ENCODE results near the gene MT2A.
A peak's percentile ranks its signal among the peaks of the same experiment; 100 is the strongest.
"Not testable (repeated sequence)": the region's sequence is repeated elsewhere in the genome, so short reads cannot be mapped to it uniquely, and the experiment has no call there.

MT2A gene

DNA sequence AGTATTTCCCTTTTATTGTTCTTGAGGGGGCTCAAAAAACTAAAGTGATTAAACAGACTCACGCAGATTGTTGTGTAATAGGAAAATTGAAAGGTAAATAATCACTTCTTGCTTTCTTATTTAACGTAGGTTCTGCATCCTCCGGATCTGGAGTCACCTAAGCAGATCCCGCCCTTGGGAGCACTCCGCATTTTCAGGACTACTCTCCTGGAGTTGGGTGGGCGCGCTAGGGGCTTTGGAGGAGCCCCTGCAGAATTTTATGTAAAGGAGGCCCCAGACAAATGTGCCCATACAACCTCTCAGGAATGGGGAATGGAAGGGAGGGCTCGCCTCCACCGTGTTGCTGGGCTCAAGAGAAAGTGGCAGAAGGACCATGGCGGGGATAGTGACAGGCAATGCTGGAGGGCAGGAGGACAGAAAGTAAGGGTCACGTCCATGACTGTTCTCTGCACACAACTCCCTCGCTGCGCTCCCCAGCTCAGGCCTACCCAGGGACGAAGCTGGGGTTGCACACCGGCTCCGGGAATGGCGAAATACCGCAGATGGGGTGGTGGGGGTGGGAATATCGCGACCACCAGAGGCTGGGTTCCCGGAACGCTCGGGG lies 8.3 kb downstream of the MT2A start:
- FAIRE-seq (no peak), DNase-seq (ENCODE audit: extremely low spot score, insufficient read length, low read depth) (no peak)

GRCh38 chr16:56617212-56618085 lies 9.1 kb downstream of the MT2A start:
- FAIRE-seq, result no peak
- no peak for DNase-seq (ENCODE audit: extremely low spot score, insufficient read length, low read depth)

DNA sequence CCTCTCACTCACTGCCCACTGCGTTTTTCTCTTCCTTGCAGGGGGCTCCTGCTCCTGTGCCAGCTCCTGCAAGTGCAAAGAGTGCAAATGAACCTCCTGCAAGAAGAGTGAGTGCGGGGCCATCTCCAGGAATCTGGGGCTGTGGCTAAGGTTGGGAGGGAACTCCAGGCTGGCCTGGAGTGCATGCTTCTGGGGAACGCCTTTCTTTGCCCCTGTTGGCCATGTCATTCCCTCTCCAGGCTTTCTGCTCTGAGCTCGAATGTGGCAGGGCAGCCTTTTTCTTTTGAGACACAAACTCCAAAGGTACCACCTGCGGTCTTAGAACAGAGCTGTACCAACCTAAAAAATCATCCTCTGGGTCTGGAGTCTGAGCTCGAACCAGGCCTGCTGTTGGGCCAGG lies 9.8 kb downstream of the MT2A start:
- DNase-seq (ENCODE audit: extremely low spot score, insufficient read length, low read depth), result no peak
- FAIRE-seq, result no peak

- DNase-seq (ENCODE audit: extremely low spot score, insufficient read length, low read depth), result no peak
- no peak for FAIRE-seq
Measured at GRCh38 chr16:56620339-56620897, 12.0 kb downstream of the MT2A start.

- not testable (repeated sequence) for FAIRE-seq
Measured at GRCh38 chr16:56621665-56622445, 13.5 kb downstream of the MT2A start.

GRCh38 chr16:56623184-56623583 lies 14.8 kb downstream of the MT2A start:
- not testable (repeated sequence) for DNase-seq (ENCODE audit: extremely low spot score, insufficient read length, low read depth)

More at GRCh38 chr16:56621665-56622445, 13.5 kb downstream of the MT2A start:
- DNase-seq (ENCODE audit: extremely low spot score, insufficient read length, low read depth), result not testable (repeated sequence)

DNA sequence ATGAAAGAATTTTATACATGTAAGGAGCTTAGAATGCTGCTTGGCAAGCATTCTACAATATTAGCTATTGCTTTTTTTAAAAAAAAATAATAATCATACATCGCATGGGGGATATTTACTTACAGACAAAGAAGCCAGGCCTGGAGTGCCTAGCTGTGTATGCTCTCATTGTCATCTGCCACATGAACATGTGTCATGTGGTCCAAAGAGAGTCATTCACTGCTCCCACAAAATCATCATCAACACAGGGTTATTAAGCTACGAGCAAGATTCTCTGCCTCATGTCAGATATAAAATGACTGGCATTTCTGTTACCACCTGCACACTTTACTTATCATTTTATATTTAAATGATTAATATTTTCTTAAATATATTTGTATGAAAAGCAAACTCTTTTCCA lies 15.3 kb downstream of the MT2A start:
- DNase-seq (ENCODE audit: extremely low spot score, insufficient read length, low read depth), result no peak
- FAIRE-seq, result no peak

More at GRCh38 chr16:56623184-56623583, 14.8 kb downstream of the MT2A start:
- not testable (repeated sequence) for FAIRE-seq

DNA sequence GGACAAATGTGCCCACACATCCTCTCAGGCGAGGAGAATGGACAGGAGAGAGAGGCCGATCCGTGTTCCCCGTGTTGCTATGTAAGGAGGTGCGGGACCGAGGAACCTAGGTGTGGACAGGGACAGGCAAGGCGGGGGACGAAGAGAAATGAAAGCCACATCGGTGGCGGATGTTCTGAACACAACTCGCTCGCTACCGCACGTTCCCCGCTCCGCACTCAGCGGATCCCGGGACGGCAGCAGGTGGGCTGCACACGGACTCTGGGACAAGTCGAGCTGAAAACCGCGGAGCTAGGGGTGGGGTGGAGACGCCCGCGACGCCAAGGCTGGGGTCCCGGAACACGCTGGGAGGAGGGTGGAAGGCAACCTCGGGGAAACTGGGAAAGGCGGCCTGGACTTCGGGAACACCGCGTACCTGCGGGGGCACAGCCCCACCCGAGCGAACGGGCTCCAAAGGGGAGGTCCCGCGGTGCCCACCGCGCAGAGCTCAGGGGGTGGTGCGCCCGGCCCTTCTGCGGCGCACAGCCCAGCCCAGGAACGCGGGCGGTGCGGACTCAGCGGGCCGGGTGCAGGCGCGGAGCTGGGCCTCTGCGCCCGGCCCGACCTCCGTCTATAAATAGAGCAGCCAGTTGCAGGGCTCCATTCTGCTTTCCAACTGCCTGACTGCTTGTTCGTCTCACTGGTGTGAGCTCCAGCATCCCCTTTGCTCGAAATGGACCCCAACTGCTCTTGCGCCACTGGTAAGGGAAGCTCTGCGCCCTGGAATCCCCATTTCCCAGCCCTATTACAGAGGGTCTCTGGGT lies 17.0 kb downstream of the MT2A start, which contains the start of gene MT1E:
Gene MT1E (plus strand): TSS at position 642 of the 803 bp plus-strand sequence. CDS start 71 bp downstream, at position 713.
- DNase-seq (ENCODE audit: extremely low spot score, insufficient read length, low read depth) (no peak), FAIRE-seq (no peak)

DNA sequence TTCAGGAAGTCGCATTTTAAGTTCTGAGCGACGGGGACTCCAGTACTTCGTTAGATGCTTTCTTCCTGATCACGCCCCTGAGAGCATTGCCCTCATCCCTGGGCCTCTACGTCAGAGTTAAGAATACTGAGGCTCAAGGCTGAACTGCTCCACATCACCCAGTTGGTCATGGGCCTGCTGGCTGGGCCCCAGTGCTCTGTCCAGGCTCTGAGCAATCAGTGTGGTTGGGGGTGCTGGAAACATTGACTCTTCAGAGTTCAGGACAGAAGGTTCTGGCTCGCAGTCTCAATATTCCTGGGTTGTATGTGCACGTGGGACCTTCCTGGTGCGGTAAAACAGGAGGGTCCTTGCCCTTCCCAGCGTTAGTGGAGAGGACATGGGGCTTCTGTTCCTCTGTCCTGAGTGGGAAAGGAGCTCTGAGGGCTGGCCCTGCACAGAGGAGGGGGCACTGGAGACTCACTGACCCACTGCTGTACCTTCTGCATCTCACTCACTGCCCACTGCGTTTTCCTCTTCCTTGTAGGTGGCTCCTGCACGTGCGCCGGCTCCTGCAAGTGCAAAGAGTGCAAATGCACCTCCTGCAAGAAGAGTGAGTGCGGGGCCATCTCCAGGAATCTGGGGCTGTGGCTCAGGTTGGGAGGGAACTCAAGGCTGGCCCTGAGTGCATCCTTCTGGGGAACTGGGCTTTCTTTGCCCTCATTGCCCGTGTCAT lies 17.7 kb downstream of the MT2A start:
- FAIRE-seq, result no peak
- DNase-seq (ENCODE audit: extremely low spot score, insufficient read length, low read depth), result no peak

DNA sequence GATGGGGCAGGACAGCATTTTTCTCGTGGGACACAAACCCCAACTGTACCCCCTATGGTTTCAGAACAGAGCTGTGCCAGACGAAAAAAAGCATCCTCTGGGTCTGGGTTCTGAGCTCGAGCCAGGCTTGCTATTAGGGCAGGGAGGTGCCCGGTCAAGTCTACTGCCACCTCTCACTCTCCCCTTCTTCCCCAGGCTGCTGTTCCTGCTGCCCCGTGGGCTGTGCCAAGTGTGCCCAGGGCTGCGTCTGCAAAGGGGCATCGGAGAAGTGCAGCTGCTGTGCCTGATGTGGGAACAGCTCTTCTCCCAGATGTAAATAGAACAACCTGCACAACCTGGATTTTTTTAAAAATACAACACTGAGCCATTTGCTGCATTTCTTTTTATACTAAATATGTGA lies 18.3 kb downstream of the MT2A start:
- DNase-seq (ENCODE audit: extremely low spot score, insufficient read length, low read depth) (no peak), FAIRE-seq (no peak)

GRCh38 chr16:56628486-56629350 lies 20.3 kb downstream of the MT2A start:
- FAIRE-seq, result no peak
- DNase-seq (ENCODE audit: extremely low spot score, insufficient read length, low read depth), result no peak

- DNase-seq (ENCODE audit: extremely low spot score, insufficient read length, low read depth) (no peak), FAIRE-seq (no peak)
Measured at GRCh38 chr16:56629531-56629930, 21.1 kb downstream of the MT2A start.

DNA sequence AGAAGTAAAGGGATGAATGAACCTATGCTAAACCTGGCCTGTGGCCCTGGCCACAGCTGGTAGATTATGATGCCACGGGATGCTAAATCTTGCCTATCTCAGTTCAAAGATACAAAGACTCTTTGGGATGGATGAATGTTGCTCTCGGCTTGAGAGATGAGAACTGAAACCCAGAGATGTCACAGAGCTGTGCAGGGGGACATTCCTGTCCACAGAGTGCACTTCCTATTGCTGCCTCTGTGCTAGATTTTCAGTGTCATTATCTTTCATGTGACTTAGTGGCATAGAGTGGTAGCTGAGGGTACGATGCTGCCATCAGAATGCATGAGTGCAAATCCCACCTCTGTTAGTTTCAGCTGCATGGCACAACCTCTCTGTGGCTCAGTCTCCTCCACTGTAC lies 21.8 kb downstream of the MT2A start:
- DNase-seq (ENCODE audit: extremely low spot score, insufficient read length, low read depth) (peak; percentile 30), FAIRE-seq (peak; percentile 80)

DNA sequence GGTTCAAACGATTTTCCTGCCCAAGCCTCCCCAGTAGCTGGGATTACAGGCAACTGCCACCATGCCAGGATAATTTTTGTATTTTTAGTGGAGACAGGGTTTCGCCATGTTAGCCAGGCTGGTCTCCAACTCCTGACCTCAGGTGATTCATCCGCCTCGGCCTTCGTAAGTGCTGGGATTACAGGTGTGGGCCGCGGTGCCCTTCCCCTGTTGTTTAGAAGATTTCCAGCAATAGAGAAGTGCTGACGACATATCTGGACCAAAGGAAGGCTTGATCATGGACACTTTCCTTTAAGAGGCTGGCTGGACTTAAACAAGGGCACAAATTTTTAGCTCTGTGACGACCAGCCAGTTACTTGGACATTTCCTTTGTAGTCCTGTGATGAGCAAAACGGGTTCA lies 22.8 kb downstream of the MT2A start:
- DNase-seq (ENCODE audit: extremely low spot score, insufficient read length, low read depth) (no peak), FAIRE-seq (no peak)

GRCh38 chr16:56631832-56632155 lies 23.4 kb downstream of the MT2A start:
- FAIRE-seq (no peak), DNase-seq (ENCODE audit: extremely low spot score, insufficient read length, low read depth) (no peak)

DNA sequence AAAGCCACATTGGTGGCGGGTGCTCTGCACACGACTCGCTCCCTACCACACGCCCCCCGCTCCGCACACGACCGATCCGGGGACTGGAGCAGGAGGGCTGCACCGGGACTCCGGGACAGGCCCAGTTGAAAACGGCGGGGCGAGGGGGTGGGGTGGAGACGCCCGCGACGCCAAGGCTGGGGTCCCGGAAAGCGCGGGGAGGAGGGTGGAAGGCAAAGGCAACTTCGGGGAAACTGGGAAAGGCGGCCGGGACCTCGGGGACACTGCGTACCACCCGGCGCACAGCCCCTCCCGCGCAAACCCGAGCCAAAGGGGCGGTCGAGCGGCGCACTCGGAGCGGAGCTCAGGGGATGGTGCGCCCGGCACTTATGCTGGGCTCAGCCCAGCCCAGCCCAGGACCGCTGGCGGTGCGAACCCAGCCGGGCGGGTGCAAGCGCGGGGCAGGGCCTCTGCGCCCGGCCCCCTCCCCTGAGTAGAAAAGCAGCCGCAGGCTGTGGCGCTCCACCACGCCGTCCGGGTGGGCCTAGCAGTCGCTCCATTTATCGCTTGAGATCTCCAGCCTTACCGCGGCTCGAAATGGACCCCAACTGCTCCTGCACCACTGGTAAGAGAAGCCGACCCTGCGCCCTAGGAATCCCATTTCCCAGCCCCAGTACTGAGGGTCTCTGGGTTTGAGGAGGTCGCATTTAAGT lies 23.9 kb downstream of the MT2A start, which contains the start of gene MT1M:
Gene MT1M (plus strand): TSS at position 504 of the 692 bp plus-strand sequence. CDS start 73 bp downstream, at position 577.
- FAIRE-seq, result no peak
- no peak for DNase-seq (ENCODE audit: extremely low spot score, insufficient read length, low read depth)

- FAIRE-seq, result no peak
- no peak for DNase-seq (ENCODE audit: extremely low spot score, insufficient read length, low read depth)
Measured at GRCh38 chr16:56632848-56633365, 24.5 kb downstream of the MT2A start.

Data from GM18507 (cell line).